Ovary (tissue), 9 donors: Measurements from ENCODE around the gene TTLL5. TPM values are rescaled to one million over a fixed set of nuclear protein-coding genes. Genes with fewer than 3 reads are reported as not detected.

Experiments used
- DNase-seq, 5 donors: peaks; one replicate each; pipeline ENCODE4 v3.0.0-alpha.2; 2019 to 2020
- H3K27ac ChIP-seq, 2 donors: fragments of 200-600 bp; one replicate each; pipeline versions ENCODE4 v1.5.1 to v1.8.0; 2019 to 2022
- H3K27me3 ChIP-seq: fragments of 200-600 bp; one replicate; pipeline ENCODE4 v1.8.0; 2022
- H3K36me3 ChIP-seq: fragments of 200-600 bp; sonication (generic); one replicate; pipeline ENCODE4 v1.5.1; 2019
- H3K4me1 ChIP-seq: one replicate; pipeline ENCODE4 v1.8.1; 2013; ENCODE audit warnings: mild to moderate bottlenecking, moderate library complexity; ENCODE audit not compliant: insufficient read depth
- H3K4me3 ChIP-seq: fragments of 200-600 bp; sonication (generic); one replicate; pipeline ENCODE4 v1.5.1; 2017
- H3K9me3 ChIP-seq, 2 donors: fragments of 200-600 bp in 1 of 2; sonication (generic) in 1 of 2; one replicate each; pipeline versions ENCODE4 v1.5.1 to v1.8.1; 2013 to 2019; ENCODE audit warnings: mild to moderate bottlenecking in 1 of 2, moderate library complexity in 1 of 2
- CTCF ChIP-seq, 3 donors: fragments of 450-650 bp in 2 of 3; fragments of 200-600 bp in 1 of 3; IDR thresholded peaks; one replicate each; pipeline versions ENCODE4 v1.5.1 to v1.8.0; 2016 to 2022; ENCODE audit warnings: antibody characterized with exemption in 3 of 3, mild to moderate bottlenecking in 1 of 3
- EP300 ChIP-seq: sonication (generic); formaldehyde crosslinking; IDR thresholded peaks from one replicate; pipeline ENCODE4 v1.6.1; 2017; ENCODE audit warnings: antibody characterized with exemption
- POLR2A ChIP-seq: fragments of 450-650 bp; IDR thresholded peaks from one replicate; pipeline ENCODE4 v1.6.1; 2017; ENCODE audit warnings: antibody characterized with exemption, mild to moderate bottlenecking, moderate library complexity
- WGBS, 3 donors: extraction: QIAGEN DNeasy Blood & Tissue Kit in 1 of 3; methylation state at CpG; one replicate each; pipeline versions ENCODE4 v1.1.5 to v1.1.7; 2013 to 2017; 5-methylcytosine and 5-hydroxymethylcytosine counted together
- intact Hi-C, 4 donors: fragments of 100-400 bp; cut with DNase I; formaldehyde crosslinking; loops; one replicate each; pipeline versions ENCODE4 v1.11.0 to v1.15.1; 2022 to 2023
- polyA plus RNA-seq, 2 donors: library from polyadenylated mRNA; stranded (reverse); fragments of 200-250 nt in 1 of 2; fragments of 350-450 nt in 1 of 2; fragmentation: Illumina TruSeq in 1 of 2; extraction: RNeasy Lipid Tissue Mini Kit (QIAGEN cat#74804) in 1 of 2; gene quantifications; one replicate each; pipeline ENCODE4 v1.2.3, GENCODE V29; 2013 to 2014
- total RNA-seq, 7 donors: library from RNA; depleted of rRNA in 2 of 7; stranded (reverse); fragments of >200 nt in 2 of 7; fragmentation: NEBNext Ultra II Directional in 3 of 7; extraction: Animal tissue kit (Norgen Biotek cat#: 25700) in 3 of 7; gene quantifications; one replicate each; pipeline versions ENCODE4 v1.1.0 to v1.2.4, GENCODE V29; 2016 to 2023
- donor health status: DM: no; HTN: no; CAD: no; lungs with moderate emphysema.
- donor health status: DM: no; HTN: no; CAD: no.
- donor health status: Bipolar disorder and iron deficiency.
- donor health status: DM: yes; HTN: yes; CAD: no.
- donor health status: DM: no; HTN: no; CAD: no.
- donor health status: DM: yes; HTN: yes; CAD: no.

TTLL5 gene
- total and polyA plus RNA-seq, 9 donors = 11.0 to 34.9 (median 27.3) TPM

GRCh38 chr14:75807667-75808360 lies 146.8 kb downstream of the TTLL5 start:
- DNase-seq = no peak
- intact Hi-C loops = no loop called here
- Histone ChIP-seq H3K27ac (no peak overlapping the region), H3K36me3 (no peaks in the 10 kb centered on the region), H3K27me3 (no peaks in the 10 kb centered on the region), H3K9me3 (no peaks in the 10 kb centered on the region), H3K4me3 (no peak overlapping the region), H3K4me1 (peaks cover 2% of the 10 kb centered on the region)
- WGBS, 3 donors = 94 to 95% (median 94%) methylated on average over 6 of the region's 6 CpGs
- no peak for TF ChIP-seq CTCF (IDR thresholded peaks at IDR 0.05)
- no peak for TF ChIP-seq EP300
- TF ChIP-seq POLR2A = no peak

- TF ChIP-seq EP300 = no peak
- no peak for TF ChIP-seq CTCF (IDR thresholded peaks at IDR 0.05)
- no peak for TF ChIP-seq POLR2A
- WGBS, 3 donors = 64 to 66% (median 65%) methylated on average over 7 of the region's 7 CpGs
- no peak overlapping the region for H3K27ac ChIP-seq
- H3K27me3 ChIP-seq = no peaks in the 10 kb centered on the region
- DNase-seq = no peak
- peaks cover 2% of the 10 kb centered on the region for H3K4me1 ChIP-seq
- intact Hi-C loops = no loop called here
- no peaks in the 10 kb centered on the region for H3K9me3 ChIP-seq
- no peaks in the 10 kb centered on the region for H3K36me3 ChIP-seq
- H3K4me3 ChIP-seq = no peak overlapping the region
Observed at GRCh38 chr14:75811136-75811829, 150.2 kb downstream of the TTLL5 start.

- WGBS, 3 donors = 54 to 68% (median 61%) methylated on average over 7 of the region's 7 CpGs
- no peak overlapping the region for H3K4me3 ChIP-seq
Observed at GRCh38 chr14:75811872-75812499, 150.9 kb downstream of the TTLL5 start.

GRCh38 chr14:75812622-75813021 lies 151.6 kb downstream of the TTLL5 start:
- TF ChIP-seq POLR2A (no peak), CTCF (IDR thresholded peaks at IDR 0.05) (no peak), EP300 (no peak)
- intact Hi-C loops = no loop called here
- Histone ChIP-seq H3K9me3 (no peaks in the 10 kb centered on the region), H3K4me1 (no peaks in the 10 kb centered on the region), H3K27ac (no peak overlapping the region), H3K36me3 (no peaks in the 10 kb centered on the region), H3K27me3 (no peaks in the 10 kb centered on the region), H3K4me3 (no peak overlapping the region)
- no peak for DNase-seq
- 60 to 69% (median 67%) methylated on average over 4 of the region's 4 CpGs for WGBS, 3 donors

More at GRCh38 chr14:75811872-75812499, 150.9 kb downstream of the TTLL5 start:
- no peaks in the 10 kb centered on the region for H3K9me3 ChIP-seq
- no peaks in the 10 kb centered on the region for H3K4me1 ChIP-seq
- no peaks in the 10 kb centered on the region for H3K36me3 ChIP-seq
- DNase-seq = no peak
- H3K27ac ChIP-seq = no peak overlapping the region
- intact Hi-C loops = no loop called here
- no peaks in the 10 kb centered on the region for H3K27me3 ChIP-seq
- TF ChIP-seq CTCF (IDR thresholded peaks at IDR 0.05) (no peak), POLR2A (no peak), EP300 (no peak)
